Transverse colon (tissue), 3 donors: ENCODE measurements around the gene BMPER.

Experiments
- CTCF ChIP-seq, 5 experiments: fragments of 200-600 bp in 3 of 5; fragments of 450-650 bp in 2 of 5; sonication (generic) in 3 of 5; IDR thresholded peaks; 1 replicate in 2 of 5; 2 replicates in 3 of 5; pipeline ENCODE4 v1.5.1; 2016 to 2017; ENCODE audit warnings: antibody characterized with exemption in 5 of 5, inconsistent platforms in 3 of 5, mild to moderate bottlenecking in 2 of 5, moderate library complexity in 1 of 5
- POLR2A ChIP-seq: fragments of 450-650 bp; IDR thresholded peaks from one replicate; pipeline ENCODE4 v1.6.1; 2016; ENCODE audit warnings: antibody characterized with exemption, mild to moderate bottlenecking, moderate library complexity

- TF ChIP-seq CTCF (IDR thresholded peaks at IDR 0.05) (no peak), POLR2A (no peak)
Measured at GRCh38 chr7:33940503-33940902, 35.2 kb downstream of the BMPER start.
